CD4-positive, alpha-beta T cell treated with Interferon alpha-2 for 1 hour (primary cell): ENCODE results near the gene DTD2.
"Not testable (repeated sequence)": the region's sequence is repeated elsewhere in the genome, so short reads cannot be mapped to it uniquely, and the experiment has no call there.

Source experiments
- DNase-seq, 2 donors: peaks; one replicate each; pipeline ENCODE4 v3.0.0-alpha.2; 2020 to 2022

Gene DTD2

DNA sequence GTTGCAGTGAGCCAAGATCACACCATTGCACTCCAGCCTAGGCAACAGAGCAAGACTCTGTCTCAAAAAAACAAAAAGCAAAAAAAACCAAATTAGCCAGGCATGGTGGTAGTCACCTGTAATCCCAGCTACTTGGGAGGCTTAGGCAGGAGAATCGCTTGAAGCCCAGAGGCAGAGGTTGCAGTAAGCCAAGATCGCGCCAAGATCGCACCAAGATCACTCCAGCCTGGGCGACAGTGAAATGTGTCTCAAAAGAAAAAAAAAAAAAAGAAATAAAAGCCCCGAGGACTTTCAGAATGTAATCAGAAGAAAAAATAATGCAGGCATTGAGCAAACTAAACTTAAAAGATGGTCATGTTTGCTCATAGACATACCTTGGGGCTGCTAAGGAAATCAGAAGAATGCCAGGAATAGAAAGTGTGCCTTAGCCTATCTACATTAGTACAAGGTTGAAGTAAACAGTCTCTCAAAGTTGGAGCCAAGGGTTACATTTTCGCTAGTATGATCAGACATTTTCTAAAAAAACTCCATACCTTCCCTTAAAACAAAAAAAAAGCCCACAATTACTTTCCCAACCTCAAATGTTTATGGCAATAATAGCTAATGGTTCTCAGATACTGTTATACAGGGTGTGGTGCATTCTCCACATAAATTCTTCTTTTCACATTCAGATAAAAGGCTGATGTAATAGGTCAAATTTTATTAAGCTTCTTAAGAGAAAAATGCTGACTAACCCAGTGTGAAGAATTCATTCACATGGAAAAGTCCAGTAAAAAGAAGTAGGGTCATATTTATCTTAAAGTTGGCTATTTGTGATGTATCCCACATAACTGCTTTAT, 15.8 kb downstream of the DTD2 start:
- DNase-seq, result no peak

DNA sequence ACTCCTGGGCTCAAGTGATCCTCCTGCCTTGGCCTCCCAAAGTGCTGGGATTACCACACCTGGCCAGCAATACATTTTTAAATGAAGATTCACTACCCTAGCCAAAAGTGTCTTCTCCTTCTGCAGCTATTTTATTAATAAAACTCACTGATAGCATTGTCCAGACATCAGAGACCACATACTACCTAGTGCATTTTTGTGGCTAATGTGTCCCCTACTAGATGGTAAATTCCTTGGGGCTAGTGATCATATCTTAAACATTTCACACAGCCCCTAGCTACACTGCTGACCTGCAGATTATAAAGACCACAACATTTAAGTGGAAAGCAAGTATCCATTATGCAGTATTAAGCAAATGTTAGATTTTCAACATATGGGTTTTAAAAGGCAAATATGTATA, 17.0 kb downstream of the DTD2 start:
- no peak for DNase-seq

DNA sequence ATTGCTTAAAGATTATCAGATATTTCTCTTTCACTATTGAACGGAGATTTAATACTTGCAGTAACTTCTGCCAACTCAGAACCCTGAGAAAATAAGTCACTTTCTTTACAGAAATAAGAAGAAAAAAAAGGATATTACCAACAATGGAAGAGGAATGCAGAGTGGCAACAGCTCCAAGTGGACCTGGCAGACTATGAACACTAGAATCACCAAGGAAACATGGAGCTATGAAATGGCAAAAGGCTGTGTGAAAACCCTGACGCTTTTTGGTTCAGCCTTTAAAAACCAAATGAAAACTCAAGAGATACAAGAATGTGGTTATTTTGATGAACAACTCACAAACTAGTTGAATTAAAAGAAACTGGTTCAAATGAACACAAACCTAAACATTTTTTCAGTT, 17.7 kb downstream of the DTD2 start:
- DNase-seq, result no peak

DNA sequence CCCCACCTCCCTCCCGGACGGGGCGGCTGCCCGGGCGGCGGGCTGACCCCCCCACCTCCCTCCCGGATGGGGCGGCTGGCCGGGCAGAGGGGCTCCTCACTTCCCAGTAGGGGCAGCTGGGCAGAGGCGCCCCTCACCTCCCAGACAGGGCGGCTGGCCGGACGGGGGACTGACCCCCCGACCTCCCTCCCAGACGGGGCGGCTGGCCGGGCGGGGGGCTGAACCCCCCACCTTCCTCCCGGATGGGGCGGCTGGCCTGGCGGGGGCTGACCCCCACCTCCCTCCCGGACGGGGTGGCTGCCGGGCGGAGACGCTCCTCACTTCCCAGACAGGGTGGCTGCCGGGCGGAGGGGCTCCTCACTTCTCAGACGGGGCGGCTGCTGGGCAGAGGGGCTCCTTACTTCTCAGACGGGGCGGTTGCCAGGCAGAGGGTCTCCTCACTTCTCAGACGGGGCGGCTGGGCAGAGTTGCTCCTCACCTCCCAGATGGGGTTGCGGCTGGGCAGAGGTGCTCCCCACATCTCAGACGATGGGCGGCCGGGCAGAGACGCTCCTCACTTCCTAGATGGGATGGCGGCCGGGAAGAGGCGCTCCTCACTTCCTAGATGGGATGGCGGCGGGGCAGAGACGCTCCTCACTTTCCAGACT, 20.1 kb downstream of the DTD2 start:
- not testable (repeated sequence) for DNase-seq

DNA sequence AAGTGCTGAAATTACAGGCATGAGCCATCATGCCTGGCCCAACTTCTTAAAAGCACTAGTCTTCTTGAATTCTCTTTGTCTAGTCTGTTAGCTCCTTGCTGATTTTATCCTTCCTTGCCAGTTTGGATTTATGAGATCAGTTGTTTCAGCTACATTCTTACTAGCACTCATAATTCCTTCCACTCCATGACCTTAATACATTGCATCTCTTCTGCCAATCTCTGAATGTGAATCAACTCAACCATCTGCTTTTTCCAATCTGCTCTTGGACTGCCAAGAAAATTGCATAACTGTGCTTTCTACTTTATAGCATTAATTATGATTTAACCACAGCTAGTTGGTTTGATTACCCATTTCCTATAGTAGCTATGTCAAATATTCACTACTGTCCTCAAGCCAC, 22.0 kb downstream of the DTD2 start:
- DNase-seq, result no peak

DNA sequence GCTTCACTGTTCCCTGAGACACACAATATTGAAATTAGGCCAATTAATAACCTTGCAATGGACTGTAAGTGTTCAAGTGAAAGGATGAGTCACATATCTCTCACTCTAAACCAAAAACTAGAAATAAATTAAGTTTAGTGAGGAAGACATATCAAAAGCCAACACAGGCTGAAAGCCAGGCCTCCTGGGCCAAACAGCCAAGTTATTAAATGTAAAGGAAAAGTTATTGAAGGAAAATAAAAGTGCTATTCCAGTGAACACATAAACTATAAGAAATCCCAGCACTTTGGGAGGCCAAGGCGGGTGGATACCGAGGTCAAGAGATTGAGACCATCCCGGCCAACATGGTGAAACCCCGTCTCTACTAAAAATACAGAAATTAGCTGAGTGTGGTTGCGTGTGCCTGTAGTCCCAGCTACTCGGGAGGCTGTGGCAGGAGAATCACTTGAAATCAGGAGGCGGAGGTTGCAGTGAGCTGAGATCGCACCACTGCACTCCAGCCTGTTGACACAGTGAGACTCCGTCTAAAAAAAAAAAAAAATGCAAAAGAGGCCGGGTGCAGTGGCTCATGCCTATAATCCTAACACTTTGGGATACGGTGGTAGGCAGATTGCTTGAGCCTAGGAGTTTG, 26.6 kb downstream of the DTD2 start:
- no peak for DNase-seq

DNA sequence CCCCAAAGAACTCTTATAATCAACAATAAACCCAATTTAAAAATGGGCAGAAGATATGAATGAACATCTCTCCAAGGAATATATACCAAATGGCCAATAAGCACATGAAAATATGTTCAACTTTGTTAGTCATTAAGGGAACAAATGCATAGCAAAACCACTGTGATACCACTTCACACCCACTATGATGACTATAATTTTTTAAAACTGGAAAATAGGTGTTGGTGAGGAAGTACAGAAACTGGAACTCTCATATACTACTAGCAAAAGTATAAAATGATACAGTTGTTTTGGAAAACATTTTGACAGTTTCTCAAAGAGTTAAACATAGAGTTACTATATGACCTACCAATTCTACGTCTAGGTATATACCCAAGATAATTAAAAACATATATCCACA, 27.5 kb downstream of the DTD2 start:
- DNase-seq, result no peak

DNA sequence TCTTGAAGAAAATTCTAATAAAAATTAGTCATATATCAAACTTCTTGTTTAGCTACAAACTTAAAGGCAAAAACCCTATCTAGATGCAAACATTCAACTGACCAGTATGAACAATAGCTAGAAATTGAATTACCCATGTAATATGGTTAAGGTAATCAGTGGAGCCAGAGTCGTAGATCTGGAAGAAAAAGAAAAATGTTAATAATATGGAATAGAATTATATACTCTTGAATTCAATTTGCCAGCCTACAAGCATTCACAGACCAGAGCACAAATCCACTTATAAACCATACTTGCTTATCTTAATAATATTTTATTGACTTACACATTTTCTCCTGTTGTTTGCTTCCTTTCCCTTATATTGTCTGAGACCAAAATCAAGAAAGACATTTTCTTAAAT, 29.3 kb downstream of the DTD2 start:
- no peak for DNase-seq

DNA sequence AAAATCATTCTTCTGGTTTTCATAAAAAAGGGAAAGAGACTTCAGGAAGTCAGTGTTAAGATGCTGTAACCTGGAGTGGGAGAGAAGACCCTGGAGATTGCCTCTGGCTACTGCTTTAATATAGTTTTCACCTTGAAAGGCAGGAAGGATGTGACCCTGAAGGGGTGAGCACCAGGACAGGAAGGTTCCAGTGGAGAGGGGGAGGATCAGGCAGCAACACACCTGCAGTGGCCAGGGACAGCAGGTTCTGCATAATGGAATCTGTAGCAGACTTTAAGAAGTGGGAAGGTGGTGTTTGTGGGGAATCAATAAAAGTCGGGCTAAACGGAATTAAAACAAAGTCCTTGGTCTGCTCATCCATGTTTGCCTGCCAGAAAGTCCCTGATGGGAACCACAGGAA, 30.6 kb downstream of the DTD2 start:
- DNase-seq, result no peak

DNA sequence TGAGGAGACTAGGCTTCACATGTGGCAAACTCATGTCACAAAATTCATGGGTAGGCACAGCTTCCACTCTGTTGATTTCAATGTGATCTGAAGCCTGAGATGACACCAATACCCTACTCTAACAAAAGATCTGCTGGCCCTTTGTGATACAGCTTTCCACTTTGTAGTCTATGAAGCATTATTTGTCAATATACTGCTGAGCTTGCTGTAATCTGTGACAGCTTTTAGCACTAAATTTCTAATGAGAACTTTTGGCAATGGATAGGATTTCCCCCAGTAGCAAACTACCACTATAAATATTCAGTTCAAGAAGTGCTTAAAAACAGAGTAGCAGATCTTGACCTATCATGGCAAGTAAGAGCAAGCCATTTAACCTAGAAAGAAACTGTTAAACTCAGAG, 31.4 kb downstream of the DTD2 start:
- DNase-seq, result no peak

DNA sequence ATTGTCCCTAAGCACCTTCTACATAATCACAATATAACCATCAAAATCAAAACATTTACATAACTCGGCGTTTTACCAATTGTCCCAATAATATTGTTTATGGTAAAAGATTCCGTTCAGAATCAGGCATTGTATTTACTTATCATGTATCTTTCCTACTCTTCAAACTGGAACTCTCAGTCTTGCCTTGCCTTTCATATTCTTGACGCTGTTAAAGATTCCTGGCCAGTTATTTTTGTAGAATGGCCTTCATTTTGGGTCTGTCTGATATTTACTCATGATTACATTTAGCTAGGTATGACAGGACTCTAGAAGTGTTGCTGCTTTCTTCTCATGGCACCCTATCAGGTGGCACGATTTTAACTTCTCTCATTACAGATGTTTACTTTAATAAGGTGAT, 36.1 kb downstream of the DTD2 start:
- no peak for DNase-seq

DNA sequence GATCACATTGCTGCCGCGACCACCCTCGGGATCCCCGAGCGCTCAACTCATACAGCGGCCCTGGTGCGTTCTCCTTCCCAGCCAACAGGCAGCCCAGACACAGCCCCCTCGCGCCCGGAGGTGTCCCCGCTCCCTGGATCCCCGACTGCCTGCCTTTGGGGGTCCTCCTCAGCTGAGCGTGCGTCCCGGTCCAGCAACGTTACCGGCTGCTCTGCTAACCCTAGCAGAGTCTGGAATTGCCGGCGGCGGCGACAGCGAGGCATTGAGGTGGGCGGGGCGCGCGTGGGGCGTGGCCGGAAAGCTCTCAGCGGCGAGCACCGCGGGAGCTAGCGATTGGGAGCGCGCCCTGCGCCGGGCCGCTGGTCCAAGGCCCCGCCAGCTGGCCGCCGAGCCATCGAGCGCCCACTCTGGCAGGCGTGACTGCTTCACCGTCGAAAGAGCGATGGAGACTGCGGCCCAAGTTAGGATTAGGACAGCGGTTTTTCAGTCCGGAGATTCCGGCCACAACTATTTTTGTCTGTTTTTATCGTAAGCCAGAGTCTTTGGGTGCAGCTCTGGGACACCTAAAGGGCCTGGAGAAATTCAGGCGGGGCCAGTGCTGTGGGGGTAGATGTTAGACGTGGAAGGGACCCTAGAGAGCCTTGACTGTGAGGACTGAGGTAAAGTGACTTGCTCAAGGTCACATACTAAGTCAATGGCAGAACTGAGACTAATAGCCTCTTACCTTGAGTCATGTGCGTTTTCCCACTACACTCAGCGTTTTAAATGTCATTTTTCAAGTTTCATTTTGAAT, 36.8 kb downstream of the DTD2 start, which contains the start of gene HEATR5A:
Gene HEATR5A (minus strand): TSS at position 232 of the 793 bp plus-strand sequence. CDS start 17,575 bp downstream, outside the sequence.
- DNase-seq, result peak; percentile 91 to 94

DNA sequence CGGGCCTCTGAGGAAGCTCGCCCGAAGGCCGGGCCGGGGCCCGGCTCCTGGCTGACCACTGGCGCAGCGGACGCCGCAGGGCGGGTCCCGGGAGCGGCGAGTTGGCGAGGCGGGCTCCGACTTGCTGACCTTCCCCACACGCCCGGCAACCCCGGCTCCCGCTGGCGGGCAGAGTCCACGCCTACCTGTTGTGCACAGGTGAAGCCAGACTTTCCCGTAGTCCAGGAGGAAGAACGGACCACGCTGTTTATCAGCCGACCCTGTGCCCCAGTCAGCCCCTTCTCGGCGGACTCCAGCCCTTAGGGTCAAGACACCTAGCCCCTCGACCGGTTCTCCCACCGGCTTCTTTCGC, 37.4 kb downstream of the DTD2 start:
- peak in 1 of 2 donors; percentile 27 for DNase-seq

DNA sequence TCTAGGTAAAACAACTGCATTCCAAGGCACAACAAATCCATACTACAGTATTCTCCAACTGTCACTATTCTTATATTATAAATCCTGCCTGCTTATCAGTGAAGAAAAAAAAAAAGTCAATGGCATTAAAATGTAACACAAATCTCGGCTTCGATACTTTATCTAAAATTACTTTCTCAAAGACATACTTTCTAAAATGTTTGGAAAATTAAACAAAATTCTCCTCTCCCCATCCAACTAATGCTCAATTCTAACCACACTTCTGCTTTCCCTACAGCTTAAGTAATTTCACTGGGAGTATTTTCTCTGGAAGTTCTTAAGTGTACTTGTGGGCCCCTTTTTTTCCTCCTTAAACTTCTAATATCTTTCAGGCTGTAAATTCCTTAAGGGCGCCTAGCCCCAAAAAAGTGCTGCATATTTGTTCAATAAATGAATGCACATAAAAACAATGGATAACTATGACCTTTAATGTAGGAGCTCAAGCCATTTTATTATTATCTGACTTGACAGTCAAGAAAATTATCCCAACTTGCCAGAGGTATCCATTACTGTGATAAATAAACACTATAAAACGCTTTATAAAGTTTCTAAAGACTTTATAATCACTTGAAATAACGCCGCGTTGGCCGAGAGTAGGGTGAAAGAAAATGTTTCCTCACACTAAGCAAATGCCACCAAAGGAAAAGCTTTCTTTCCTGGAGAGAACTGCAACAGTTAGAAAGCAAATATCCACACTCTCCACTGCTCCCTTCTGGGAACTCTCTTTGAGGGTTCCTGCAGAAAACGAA, 37.9 kb downstream of the DTD2 start:
- DNase-seq, result no peak

DNA sequence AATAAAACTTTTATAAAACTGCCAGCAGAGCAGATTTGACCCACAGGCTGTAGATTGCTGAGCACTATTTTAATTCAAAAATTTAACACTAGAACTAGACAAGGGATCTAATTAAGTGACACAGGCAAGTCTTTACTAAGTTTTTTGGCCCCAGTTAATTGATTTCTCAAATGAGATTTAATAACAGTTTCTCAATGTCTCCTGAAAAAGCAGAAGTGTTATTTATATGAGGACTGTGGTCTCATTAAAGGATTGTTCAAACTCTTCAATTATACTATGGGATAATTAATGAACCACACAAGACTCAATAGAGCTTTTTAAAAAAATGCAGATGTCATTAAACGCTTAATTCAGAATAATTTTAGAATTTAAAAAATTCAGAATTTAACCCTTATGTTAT, 38.9 kb downstream of the DTD2 start:
- DNase-seq, result no peak

DNA sequence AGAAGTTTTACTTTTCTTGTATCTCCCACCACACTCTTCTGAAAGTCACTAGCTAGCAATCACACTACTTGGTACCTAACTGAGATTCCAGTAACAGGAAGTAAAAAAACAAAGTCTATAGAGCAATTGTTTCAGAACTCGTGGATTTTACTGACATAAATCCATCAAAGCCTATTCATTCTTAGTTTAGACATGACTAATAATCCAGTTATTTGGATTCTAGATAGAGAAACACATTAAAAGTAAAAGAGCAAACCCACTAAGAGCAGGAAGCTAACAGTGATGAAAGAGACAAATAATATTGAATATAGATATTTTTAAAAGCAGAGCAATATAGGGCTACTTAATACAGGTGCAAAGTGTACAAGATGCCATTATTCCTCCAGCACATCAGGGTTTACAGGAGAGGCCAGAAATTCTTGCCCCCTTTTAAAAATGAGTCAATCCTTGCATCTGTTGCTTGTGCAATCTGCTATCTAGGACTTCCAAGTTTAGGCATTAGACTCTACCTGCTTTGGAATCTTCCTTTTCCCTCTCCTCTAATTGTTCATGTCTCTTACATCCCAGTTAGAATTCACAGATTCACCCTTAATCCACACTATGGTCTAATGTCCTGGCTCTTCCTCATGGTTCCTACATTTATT, 43.0 kb downstream of the DTD2 start:
- no peak for DNase-seq

DNA sequence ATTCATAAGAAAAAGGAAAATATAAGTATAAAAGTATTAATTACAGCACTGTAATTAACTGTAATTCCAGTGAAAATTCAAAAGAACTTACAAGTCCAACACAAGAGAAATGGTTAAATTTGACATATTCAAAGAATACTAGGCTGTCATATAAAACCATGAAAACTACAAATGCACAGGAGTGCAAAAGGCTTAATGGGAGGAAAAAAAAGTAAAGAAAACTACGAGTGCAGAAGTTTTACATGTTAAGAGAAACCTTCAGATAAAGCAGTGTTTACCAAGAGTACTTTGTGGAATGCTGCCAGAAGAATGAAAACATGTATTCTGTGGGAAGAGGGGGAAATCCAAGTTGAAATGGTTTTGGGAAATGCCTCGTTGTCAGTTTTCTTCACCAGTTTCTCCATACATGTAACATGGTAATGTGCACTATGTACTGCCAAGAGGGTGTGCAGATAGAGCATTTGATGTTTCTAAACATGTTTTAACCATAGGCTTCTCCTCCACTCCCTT, 46.0 kb downstream of the DTD2 start:
- no peak for DNase-seq

DNA sequence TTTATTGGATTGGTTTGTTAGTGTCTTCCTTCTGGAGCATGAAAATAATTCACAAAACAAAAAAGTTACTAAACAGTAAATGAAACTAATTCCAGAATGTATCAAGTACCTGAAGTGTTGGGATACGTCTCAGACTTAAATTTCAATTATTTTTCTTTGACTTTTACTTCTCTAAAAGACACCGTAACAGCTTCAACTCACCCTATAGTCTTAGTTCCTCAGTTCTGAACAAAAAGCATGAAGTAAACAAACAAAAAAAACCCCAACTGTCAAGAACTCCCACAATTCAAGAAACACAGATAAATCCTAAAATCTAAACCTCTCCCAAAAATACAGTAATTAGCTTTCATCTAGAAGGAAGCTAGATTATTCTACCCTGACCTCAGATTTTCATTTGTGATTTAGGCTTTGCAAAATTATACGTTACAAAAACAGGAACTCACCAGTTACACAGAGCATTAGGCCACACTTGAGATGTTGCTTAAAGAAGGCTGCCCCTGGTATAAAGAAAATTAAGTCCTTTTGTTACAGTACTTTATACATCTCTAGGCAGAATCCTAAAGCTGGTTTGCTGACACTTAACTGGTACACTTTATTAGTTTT, 47.2 kb downstream of the DTD2 start:
- DNase-seq, result no peak

DNA sequence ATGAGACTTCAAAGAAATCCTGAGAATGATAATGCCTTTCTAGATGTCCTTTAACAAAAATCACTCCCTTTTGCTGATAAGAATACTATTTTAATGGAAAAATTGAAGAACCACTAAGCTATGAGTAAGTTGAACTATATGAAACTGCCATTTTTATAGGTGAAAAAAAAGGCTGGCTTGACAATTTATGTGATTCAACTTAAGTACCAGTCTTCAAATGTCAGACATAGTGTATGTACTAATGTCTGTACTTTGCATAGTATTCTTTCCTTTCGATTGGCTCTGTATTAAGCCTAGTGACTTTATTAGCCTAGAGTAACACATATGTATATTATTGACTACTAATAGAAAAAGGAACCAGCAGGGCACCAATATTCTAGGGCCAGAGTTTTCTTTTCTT, 48.9 kb downstream of the DTD2 start:
- no peak for DNase-seq

DNA sequence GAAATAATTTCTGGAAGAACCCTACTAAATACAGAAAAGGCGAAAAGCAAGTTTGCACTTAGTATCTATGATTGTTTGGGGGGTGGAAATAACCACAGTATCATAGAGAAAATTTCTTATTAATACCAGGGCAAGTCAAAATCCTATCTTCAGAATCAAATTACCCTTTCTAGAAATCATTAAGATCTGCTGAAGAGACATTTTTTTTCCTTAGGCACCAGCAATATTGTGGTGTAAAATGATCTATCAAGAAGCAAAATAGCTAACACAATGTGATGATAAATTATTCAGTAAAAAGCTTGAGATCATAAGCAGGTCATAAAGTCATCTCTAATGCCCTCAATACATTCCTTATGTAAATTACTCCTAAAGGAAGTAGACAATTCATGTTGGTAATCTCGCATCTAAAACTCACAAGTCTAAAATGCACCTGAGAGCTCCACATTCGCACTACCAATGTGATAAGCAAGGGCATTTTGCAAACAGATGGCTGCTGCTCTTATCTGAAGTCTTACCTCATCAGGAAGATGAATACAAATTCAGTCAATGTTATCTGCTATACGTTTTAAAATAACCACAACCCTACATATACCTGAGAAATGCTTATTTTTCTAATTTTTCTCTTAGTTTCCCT, 51.6 kb downstream of the DTD2 start:
- no peak for DNase-seq

DNA sequence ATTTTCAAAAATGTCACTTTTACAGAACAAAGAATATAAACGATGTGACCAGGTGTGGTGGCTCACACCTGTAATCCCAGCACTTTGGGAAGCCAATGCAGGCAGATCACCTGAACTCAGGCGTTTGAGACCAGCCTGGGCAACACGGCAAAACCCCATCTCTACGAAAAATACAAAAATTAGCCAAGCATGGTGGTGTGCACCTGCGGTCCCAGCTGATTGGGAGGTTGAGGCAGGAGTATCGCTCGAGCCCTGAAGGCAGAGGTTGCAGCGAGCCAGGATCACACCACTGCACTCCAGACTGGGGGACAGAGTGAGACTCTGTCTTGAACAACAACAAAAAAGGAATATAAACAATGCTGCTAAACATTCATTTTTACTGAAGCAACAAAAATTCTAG, 52.2 kb downstream of the DTD2 start:
- DNase-seq, result no peak
